Esophagus squamous epithelium (tissue), 5 donors: ENCODE measurements around the gene VRK3. TPM values are rescaled to one million over a fixed set of nuclear protein-coding genes. Genes with fewer than 3 reads are reported as not detected.
A peak's percentile ranks its signal among the peaks of the same experiment; 100 is the strongest.

ENCODE experiments used
- DNase-seq: peaks from one replicate; lab custom pipeline; 2025; lab: John Stamatoyannopoulos, UW
- H3K27ac ChIP-seq, 4 donors: fragments of 200-600 bp; sonication (generic); one replicate each; pipeline ENCODE4 v1.5.1; 2016 to 2019; ENCODE audit warnings: mild to moderate bottlenecking in 1 of 4
- H3K27me3 ChIP-seq, 4 donors: fragments of 200-600 bp; sonication (generic); 1 replicate in 3 of 4; 2 replicates in 1 of 4; pipeline versions ENCODE4 v1.5.1 to v1.6.0; 2017 to 2021; ENCODE audit warnings: antibody characterized with exemption in 1 of 4
- H3K36me3 ChIP-seq, 3 donors: fragments of 200-600 bp; sonication (generic); one replicate each; pipeline ENCODE4 v1.5.1; 2016 to 2019
- H3K4me1 ChIP-seq, 3 donors: fragments of 200-600 bp; sonication (generic); one replicate each; pipeline ENCODE4 v1.5.1; 2017 to 2019
- H3K4me3 ChIP-seq, 4 donors: fragments of 200-600 bp; sonication (generic); 1 replicate in 3 of 4; 2 replicates in 1 of 4; pipeline ENCODE4 v1.5.1; 2016 to 2019; ENCODE audit warnings: mild to moderate bottlenecking in 2 of 4, moderate library complexity in 1 of 4
- H3K9me3 ChIP-seq, 3 donors: fragments of 200-600 bp; sonication (generic); one replicate each; pipeline ENCODE4 v1.5.1; 2016 to 2019
- POLR2A ChIP-seq, 4 donors: fragments of 450-650 bp; IDR thresholded peaks; one replicate each; pipeline ENCODE4 v1.6.1; 2017; ENCODE audit warnings: antibody characterized with exemption in 4 of 4, mild to moderate bottlenecking in 4 of 4, moderate library complexity in 3 of 4
- WGBS, 2 donors: methylation state at CpG; one replicate each; pipeline ENCODE4 v1.1.5; 2018; 5-methylcytosine and 5-hydroxymethylcytosine counted together
- intact Hi-C: fragments of 100-400 bp; cut with DNase I; formaldehyde crosslinking; loops from one replicate; pipeline ENCODE4 v1.15.0; 2022
- total RNA-seq, 4 donors: library from RNA; depleted of rRNA; stranded (reverse); fragments of >200 nt; gene quantifications; one replicate each; pipeline ENCODE4 v1.1.0, GENCODE V29; 2016
- TF ChIP-seq, protein P1 (sequence below), 6 experiments: fragments of 450-650 bp in 4 of 6; fragments of 200-600 bp in 2 of 6; sonication (generic) in 2 of 6; IDR thresholded peaks; one replicate each; pipeline ENCODE4 v1.5.1; 2016 to 2019; ENCODE audit warnings: antibody characterized with exemption in 6 of 6, mild to moderate bottlenecking in 4 of 6, moderate library complexity in 4 of 6
- donor health status: DM: yes; HTN: yes; CAD: no.

The VRK3 gene
- total RNA-seq, 4 donors from 2014 or later, result 12.7 to 26.1 (median 20.9) TPM

DNA sequence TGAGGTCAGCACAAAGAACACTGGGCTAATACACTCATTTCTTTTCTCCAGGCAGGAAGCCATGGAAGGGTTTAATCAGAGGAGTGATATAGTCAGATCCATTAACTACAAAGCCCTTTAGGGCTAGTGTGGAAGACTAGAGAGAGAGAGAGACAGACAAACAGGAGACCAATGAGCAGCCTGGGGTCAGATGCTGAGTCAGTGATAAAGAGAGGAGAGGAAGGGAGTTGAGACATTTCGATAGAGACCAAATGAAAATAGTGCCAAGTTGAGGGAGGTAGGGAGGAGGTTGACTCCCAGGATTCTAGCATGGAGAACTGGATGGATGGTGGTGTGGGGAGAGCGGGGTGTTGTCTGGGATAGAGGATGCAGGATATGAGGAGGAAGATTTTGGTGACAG is 18.8 kb upstream of the VRK3 start:
- TF ChIP-seq POLR2A (IDR thresholded peaks at IDR 0.05), result no peak
- TF ChIP-seq, protein P1, sequence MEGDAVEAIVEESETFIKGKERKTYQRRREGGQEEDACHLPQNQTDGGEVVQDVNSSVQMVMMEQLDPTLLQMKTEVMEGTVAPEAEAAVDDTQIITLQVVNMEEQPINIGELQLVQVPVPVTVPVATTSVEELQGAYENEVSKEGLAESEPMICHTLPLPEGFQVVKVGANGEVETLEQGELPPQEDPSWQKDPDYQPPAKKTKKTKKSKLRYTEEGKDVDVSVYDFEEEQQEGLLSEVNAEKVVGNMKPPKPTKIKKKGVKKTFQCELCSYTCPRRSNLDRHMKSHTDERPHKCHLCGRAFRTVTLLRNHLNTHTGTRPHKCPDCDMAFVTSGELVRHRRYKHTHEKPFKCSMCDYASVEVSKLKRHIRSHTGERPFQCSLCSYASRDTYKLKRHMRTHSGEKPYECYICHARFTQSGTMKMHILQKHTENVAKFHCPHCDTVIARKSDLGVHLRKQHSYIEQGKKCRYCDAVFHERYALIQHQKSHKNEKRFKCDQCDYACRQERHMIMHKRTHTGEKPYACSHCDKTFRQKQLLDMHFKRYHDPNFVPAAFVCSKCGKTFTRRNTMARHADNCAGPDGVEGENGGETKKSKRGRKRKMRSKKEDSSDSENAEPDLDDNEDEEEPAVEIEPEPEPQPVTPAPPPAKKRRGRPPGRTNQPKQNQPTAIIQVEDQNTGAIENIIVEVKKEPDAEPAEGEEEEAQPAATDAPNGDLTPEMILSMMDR (IDR thresholded peaks at IDR 0.05), result no peak
- Histone ChIP-seq H3K27ac (no peak overlapping the region), H3K27me3 (no peaks in the 10 kb centered on the region), H3K4me1 (no peaks in the 10 kb centered on the region), H3K9me3 (peaks cover 0 to 45% (median 39%) of the 10 kb centered on the region in 3 donors), H3K4me3 (no peak overlapping the region), H3K36me3 (peaks cover 63 to 83% (median 66%) of the 10 kb centered on the region in 3 donors)
- intact Hi-C loops, result no loop called here
- WGBS, 2 donors, result 98% methylated on average over 2 of the region's 2 CpGs
- DNase-seq, result no peak

DNA sequence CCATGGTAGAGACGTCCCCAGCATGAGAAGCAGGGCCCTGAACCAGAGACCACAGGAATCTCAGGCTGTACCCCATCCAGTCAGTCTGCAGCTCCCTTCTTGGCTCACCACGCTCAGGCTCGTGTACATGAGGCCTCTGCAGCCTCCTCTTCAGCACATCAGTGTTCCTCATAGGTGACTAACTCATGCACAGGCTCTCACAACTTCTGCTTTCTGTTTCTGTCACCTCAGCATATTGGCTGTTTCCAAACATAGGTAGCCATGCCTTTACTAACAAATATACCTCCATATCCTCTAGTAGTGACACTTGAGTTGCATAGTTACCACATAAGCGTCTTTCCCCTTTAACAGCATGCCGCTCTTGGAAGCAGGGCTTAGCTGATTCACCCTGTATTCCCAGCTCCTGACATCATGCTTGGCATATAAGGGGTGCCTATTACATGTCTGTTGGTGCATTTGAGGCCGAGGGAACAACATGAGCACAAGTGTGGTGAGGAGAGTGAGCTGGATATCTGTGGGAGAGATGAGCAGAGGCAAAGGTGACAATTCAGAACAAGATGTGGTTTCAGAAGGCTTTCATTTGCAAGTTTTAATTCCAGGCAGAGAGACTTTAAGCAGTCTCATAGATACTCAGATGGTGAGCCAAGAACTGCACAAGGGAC is 17.3 kb upstream of the VRK3 start:
- intact Hi-C loops, result no loop called here

DNA sequence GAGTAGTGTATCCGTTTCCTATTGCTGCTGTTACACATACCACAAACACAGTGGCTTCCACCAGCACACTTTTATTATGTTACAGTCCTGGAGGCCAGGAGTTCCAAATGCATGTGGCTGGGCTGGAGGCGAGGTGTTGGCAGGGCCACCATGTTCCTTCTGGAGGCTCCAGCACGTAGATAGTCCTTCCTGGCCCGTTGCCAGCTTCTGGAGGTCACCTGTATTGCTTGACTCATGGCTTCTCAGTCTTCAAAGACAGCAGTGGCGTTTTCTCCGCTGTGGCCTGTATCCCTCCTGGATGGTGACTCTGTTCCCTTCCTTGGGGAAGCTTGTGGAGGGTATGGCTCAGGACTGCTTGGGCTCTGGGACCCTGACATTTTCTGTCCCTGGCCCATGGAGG is 15.8 kb upstream of the VRK3 start:
- intact Hi-C loops, result no loop called here
- Histone ChIP-seq H3K27me3 (no peaks in the 10 kb centered on the region), H3K4me1 (peaks cover 0 to 15% (median 4%) of the 10 kb centered on the region in 3 donors), H3K9me3 (peaks cover 0 to 31% (median 26%) of the 10 kb centered on the region in 3 donors), H3K36me3 (peaks cover 67 to 100% (median 69%) of the 10 kb centered on the region in 3 donors), H3K4me3 (no peak overlapping the region), H3K27ac (no peak overlapping the region)
- DNase-seq, result no peak
- TF ChIP-seq POLR2A (IDR thresholded peaks at IDR 0.05), result no peak
- 74 to 83% methylated on average over 4 to 6 of the region's 6 CpGs for WGBS, 2 donors

More for the DNA sequence above, 17.3 kb upstream of the VRK3 start:
- Histone ChIP-seq H3K27me3 (no peaks in the 10 kb centered on the region), H3K4me3 (no peak overlapping the region), H3K27ac (no peak overlapping the region), H3K9me3 (peaks cover 0 to 41% (median 39%) of the 10 kb centered on the region in 3 donors), H3K36me3 (peaks cover 69 to 97% (median 69%) of the 10 kb centered on the region in 3 donors), H3K4me1 (peaks cover 0 to 1% (median 1%) of the 10 kb centered on the region in 3 donors)
- TF ChIP-seq, protein P1 (IDR thresholded peaks at IDR 0.05), result no peak
- no peak for TF ChIP-seq POLR2A (IDR thresholded peaks at IDR 0.05)
- no peak for DNase-seq
- WGBS, 2 donors, result 85 to 95% methylated on average over 4 to 6 of the region's 6 CpGs

DNA sequence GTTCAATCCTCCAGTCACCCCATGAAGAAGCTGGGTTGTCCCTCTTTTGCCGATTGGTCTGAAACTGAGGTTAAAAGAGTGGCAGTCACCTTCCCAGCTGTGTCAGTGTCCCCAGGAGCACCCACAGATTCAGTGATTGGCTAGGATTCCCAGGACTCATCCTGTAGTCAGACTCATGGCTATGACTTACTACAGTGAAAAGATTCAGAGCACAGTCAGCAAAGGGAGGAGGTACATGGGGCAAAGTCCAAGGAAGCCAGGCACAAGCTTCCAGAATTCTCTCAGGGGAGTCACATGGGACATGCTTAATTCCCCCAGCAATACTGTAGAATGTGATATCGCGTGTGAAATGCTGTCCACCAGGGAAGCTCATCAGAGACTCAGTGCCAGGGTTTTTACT is 14.8 kb upstream of the VRK3 start:
- H3K36me3 ChIP-seq, result peaks cover 57 to 100% (median 59%) of the 10 kb centered on the region in 3 donors
- DNase-seq, result no peak
- WGBS, 2 donors, result 83 to 100% methylated on average over 3 of the region's 3 CpGs
- H3K4me1 ChIP-seq, result peaks cover 0 to 15% (median 4%) of the 10 kb centered on the region in 3 donors
- H3K27me3 ChIP-seq, result no peaks in the 10 kb centered on the region
- no peak for TF ChIP-seq POLR2A (IDR thresholded peaks at IDR 0.05)
- TF ChIP-seq, protein P1 (IDR thresholded peaks at IDR 0.05), result no peak
- intact Hi-C loops, result no loop called here
- peaks cover 0 to 21% (median 16%) of the 10 kb centered on the region in 3 donors for H3K9me3 ChIP-seq
- no peak overlapping the region for H3K4me3 ChIP-seq
- no peak overlapping the region for H3K27ac ChIP-seq

DNA sequence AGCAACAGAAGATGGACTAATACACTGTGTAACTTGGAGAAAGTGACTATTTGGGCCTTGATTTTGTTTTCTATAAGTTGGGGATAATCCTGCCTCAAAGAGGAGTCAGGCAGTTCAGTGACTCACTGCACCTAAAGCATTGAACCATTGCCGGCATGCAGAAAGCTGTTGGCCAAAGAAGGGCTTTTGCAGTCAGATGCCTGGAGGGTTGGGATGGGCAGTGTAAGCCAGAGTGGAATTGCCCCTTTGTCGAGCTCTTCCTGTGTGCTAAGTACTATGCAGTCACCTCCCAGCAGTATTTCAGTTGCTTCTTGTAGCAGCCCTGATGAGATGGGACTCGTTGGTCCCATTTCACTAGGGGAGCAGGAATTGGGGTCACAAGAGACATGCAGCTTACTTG is 11.7 kb upstream of the VRK3 start:
- TF ChIP-seq, protein P1 (IDR thresholded peaks at IDR 0.05), result no peak
- TF ChIP-seq POLR2A (IDR thresholded peaks at IDR 0.05), result no peak
- no peak for DNase-seq
- Histone ChIP-seq H3K4me3 (no peak overlapping the region), H3K36me3 (peaks cover 28 to 100% (median 34%) of the 10 kb centered on the region in 3 donors), H3K4me1 (peaks cover 0 to 15% (median 4%) of the 10 kb centered on the region in 3 donors), H3K27me3 (no peaks in the 10 kb centered on the region), H3K27ac (peak overlapping the region in 2 of 4 donors; percentile 64 to 68), H3K9me3 (no peaks in the 10 kb centered on the region)
- 50 to 52% methylated on average over 3 of the region's 3 CpGs for WGBS, 2 donors
- intact Hi-C loops, result no loop called here
